MM.1S (cell line): ENCODE results near the gene ATP2A3.

Source experiments
- DNase-seq: peaks from one replicate; pipeline ENCODE4 v3.0.0-alpha.2; 2015
- H2AFZ ChIP-seq: fragments of 300-600 bp; sonication (generic); 2 replicates; pipeline ENCODE4 v1.6.0; 2016; ENCODE audit warnings: antibody characterized with exemption, low read length
- H3F3A ChIP-seq: fragments of 300-600 bp; sonication (generic); 2 replicates; pipeline ENCODE4 v1.6.1; 2016; ENCODE audit warnings: mild to moderate bottlenecking, antibody characterized with exemption, low read length, moderate library complexity, mixed read lengths; ENCODE audit not compliant: insufficient read depth
- H3K27ac ChIP-seq: fragments of 300-600 bp; sonication (generic); 2 replicates; pipeline ENCODE4 v1.5.1; 2016; ENCODE audit warnings: mild to moderate bottlenecking, low read length
- H3K27me3 ChIP-seq: fragments of 300-600 bp; sonication (generic); replicated peaks from 2 replicates; pipeline ENCODE4 v1.6.0; 2016; ENCODE audit warnings: low read length; ENCODE audit not compliant: insufficient read depth
- H3K36me3 ChIP-seq: fragments of 300-600 bp; sonication (generic); replicated peaks from 2 replicates; pipeline ENCODE4 v1.6.1; 2016; ENCODE audit warnings: mild to moderate bottlenecking, low read length, mixed read lengths; ENCODE audit not compliant: insufficient read depth
- H3K4me1 ChIP-seq: fragments of 300-600 bp; sonication (generic); 2 replicates; pipeline ENCODE4 v1.6.1; 2016; ENCODE audit warnings: low read length, mixed read lengths
- H3K4me2 ChIP-seq: fragments of 300-600 bp; sonication (generic); 2 replicates; pipeline ENCODE4 v1.6.0; 2016; ENCODE audit warnings: low read depth, low read length
- H3K4me3 ChIP-seq: fragments of 300-600 bp; sonication (generic); 2 replicates; pipeline ENCODE4 v1.5.1; 2016; ENCODE audit warnings: low read length, mixed read lengths
- H3K79me2 ChIP-seq: fragments of 300-600 bp; sonication (generic); 2 replicates; pipeline ENCODE4 v1.6.1; 2016; ENCODE audit warnings: mixed run types, low read length, mixed read lengths
- H3K9ac ChIP-seq: fragments of 300-600 bp; sonication (generic); 2 replicates; pipeline ENCODE4 v1.6.1; 2016; ENCODE audit warnings: low read length, mixed read lengths
- H3K9me2 ChIP-seq: fragments of 300-600 bp; sonication (generic); replicated peaks from 2 replicates; pipeline ENCODE4 v1.6.1; 2016; ENCODE audit warnings: mild to moderate bottlenecking, low read length, mixed read lengths; ENCODE audit not compliant: insufficient read depth
- H3K9me3 ChIP-seq: fragments of 300-600 bp; sonication (generic); replicated peaks from 2 replicates; pipeline ENCODE4 v1.6.1; 2016; ENCODE audit warnings: mild to moderate bottlenecking, low read length, mixed read lengths; ENCODE audit not compliant: insufficient read depth
- H4K20me1 ChIP-seq: fragments of 300-600 bp; sonication (generic); 2 replicates; pipeline ENCODE4 v1.6.1; 2016; ENCODE audit warnings: mild to moderate bottlenecking, low read length, moderate library complexity, mixed read lengths; ENCODE audit not compliant: insufficient read depth
- EZH2 ChIP-seq: fragments of 300-600 bp; sonication (generic); optimal IDR thresholded peaks from 2 replicates; pipeline ENCODE3; 2017; ENCODE audit warnings: low read depth, mild to moderate bottlenecking, antibody characterized with exemption, low read length, mixed read lengths
- EZH2phosphoT487 ChIP-seq: fragments of 300-600 bp; sonication (generic); IDR thresholded peaks from 2 replicates; pipeline ENCODE4 v1.6.1; 2018; ENCODE audit warnings: antibody characterized with exemption, low read length
- TF ChIP-seq, protein P1 (sequence below): fragments of 300-600 bp; sonication (generic); IDR thresholded peaks from 2 replicates; pipeline ENCODE4 v1.5.1; 2016; ENCODE audit warnings: antibody characterized with exemption, low read length, mixed read lengths

Gene ATP2A3

DNA sequence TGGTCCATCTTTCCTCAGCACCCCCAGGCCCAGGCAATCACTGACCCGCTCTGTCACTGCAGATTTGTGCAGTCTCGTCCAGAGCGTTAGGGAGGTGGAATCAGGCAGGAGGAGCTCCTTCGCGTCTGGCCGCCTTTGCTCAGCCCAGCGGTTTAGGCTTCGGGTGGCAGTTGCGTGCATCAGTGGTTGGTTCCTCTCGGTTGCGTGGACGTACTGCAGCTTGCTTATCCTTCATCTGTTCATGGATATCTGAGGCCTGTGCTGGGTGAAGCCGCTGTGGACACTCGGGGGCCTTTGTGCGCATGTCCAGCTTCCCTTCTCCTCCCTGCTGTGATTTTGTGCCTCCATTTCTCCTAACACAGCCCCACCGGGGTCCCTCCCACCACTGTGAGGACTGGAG, 43.2 kb downstream of the ATP2A3 start:
- Histone ChIP-seq H2AFZ (no peak overlapping the region), H4K20me1 (no peaks in the 10 kb centered on the region), H3K9me3 (no peaks in the 10 kb centered on the region), H3K27ac (no peak overlapping the region), H3K27me3 (no peaks in the 10 kb centered on the region), H3K36me3 (no peaks in the 10 kb centered on the region), H3K4me2 (no peak overlapping the region), H3K4me3 (no peak overlapping the region), H3F3A (peaks cover 24% of the 10 kb centered on the region; the same call in 1 of the 2 replicates), H3K9ac (no peak overlapping the region), H3K4me1 (peaks cover 10% of the 10 kb centered on the region), H3K9me2 (no peaks in the 10 kb centered on the region), H3K79me2 (peaks cover 2% of the 10 kb centered on the region)
- DNase-seq = no peak
- TF ChIP-seq EZH2phosphoT487 (no peak), EZH2 (no peak)
- TF ChIP-seq, protein P1, sequence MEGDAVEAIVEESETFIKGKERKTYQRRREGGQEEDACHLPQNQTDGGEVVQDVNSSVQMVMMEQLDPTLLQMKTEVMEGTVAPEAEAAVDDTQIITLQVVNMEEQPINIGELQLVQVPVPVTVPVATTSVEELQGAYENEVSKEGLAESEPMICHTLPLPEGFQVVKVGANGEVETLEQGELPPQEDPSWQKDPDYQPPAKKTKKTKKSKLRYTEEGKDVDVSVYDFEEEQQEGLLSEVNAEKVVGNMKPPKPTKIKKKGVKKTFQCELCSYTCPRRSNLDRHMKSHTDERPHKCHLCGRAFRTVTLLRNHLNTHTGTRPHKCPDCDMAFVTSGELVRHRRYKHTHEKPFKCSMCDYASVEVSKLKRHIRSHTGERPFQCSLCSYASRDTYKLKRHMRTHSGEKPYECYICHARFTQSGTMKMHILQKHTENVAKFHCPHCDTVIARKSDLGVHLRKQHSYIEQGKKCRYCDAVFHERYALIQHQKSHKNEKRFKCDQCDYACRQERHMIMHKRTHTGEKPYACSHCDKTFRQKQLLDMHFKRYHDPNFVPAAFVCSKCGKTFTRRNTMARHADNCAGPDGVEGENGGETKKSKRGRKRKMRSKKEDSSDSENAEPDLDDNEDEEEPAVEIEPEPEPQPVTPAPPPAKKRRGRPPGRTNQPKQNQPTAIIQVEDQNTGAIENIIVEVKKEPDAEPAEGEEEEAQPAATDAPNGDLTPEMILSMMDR = no peak

DNA sequence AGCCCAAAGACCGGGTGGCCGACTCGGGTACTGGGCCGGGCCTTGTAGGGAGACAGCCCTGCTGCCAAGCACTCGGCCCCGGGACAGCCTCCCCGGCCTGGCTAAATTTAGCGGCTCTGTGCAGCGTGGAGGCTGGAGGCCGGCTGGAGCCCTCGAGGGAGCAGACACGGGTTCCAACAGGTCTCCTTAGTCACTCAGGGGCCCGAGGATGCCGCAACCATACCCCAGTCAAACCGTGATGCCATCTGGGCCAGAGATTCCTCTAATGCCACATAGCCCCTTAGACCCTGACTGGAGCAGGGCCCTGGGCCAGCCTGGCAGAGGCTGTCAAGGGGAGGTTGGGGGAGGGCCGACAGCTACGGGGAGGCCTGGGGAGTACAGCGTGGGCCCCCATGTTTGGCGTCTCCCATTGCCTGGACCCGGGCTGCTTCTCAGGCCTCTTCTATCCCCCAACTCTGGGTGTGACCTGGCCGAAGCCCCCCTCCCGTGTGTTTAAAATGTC, 45.1 kb downstream of the ATP2A3 start:
- H4K20me1 ChIP-seq = no peaks in the 10 kb centered on the region
- H3F3A ChIP-seq = peaks cover 30% of the 10 kb centered on the region
- TF ChIP-seq, protein P1 = no peak
- no peak for TF ChIP-seq EZH2phosphoT487
- TF ChIP-seq EZH2 = no peak
- H3K4me1 ChIP-seq = peaks cover 10% of the 10 kb centered on the region
- no peak overlapping the region for H2AFZ ChIP-seq
- no peaks in the 10 kb centered on the region for H3K9me2 ChIP-seq
- no peak overlapping the region for H3K4me3 ChIP-seq
- peaks cover 21% of the 10 kb centered on the region for H3K79me2 ChIP-seq
- H3K9ac ChIP-seq = no peak overlapping the region
- H3K9me3 ChIP-seq = no peaks in the 10 kb centered on the region
- H3K27ac ChIP-seq = no peak overlapping the region
- H3K4me2 ChIP-seq = no peak overlapping the region
- H3K36me3 ChIP-seq = no peaks in the 10 kb centered on the region
- no peak for DNase-seq
- no peaks in the 10 kb centered on the region for H3K27me3 ChIP-seq

DNA sequence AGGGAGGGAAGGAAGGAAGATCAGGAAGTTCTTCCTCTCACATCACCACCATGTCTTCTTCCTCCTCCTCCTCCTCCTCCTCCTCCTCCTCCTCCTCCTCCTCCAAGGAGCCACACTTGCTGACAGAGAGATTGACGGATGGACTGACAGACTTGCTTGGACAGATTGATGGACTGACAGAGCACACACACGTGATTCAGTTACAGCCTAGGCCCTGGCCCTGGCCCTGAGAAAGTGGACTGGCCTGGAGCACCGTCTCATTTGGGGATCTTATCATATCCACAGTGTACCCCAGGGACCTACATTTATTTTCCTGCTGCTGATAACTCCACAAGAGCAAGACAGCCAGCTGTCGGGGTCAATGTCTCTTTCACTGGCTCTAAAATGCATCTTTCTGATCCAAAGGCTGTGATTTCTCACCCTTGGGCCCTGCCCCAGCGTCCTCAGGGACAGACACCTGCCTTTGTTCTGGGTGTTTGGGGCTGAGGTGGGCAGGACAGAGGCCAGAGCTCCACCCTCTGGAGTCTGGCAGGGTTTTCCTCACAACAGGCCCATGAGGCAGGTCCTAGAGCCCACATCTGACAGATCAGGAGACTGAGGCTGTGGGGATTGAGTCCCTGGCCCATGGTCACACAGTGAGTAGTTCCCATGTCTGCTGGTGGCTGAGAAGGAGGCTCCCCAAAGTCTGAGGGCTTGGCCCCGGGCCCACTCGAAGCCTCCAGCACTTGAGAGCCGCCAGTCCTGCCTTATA, 45.7 kb downstream of the ATP2A3 start:
- peak overlapping the region; percentile 26; the same call in 1 of the 2 replicates for H3K27ac ChIP-seq
- H3K9me3 ChIP-seq = no peaks in the 10 kb centered on the region
- TF ChIP-seq EZH2 (no peak), EZH2phosphoT487 (no peak)
- TF ChIP-seq, protein P1 = no peak
- peaks cover 12% of the 10 kb centered on the region for H3K4me1 ChIP-seq
- no peak overlapping the region for H3K9ac ChIP-seq
- no peaks in the 10 kb centered on the region for H3K36me3 ChIP-seq
- H3K79me2 ChIP-seq = peaks cover 27% of the 10 kb centered on the region
- no peak overlapping the region for H2AFZ ChIP-seq
- no peak overlapping the region for H3K4me2 ChIP-seq
- DNase-seq = no peak
- no peaks in the 10 kb centered on the region for H4K20me1 ChIP-seq
- H3K27me3 ChIP-seq = no peaks in the 10 kb centered on the region
- H3F3A ChIP-seq = peaks cover 25% of the 10 kb centered on the region
- H3K4me3 ChIP-seq = no peak overlapping the region
- H3K9me2 ChIP-seq = no peaks in the 10 kb centered on the region
